ENCODE data around the gene SNCA.

The SNCA gene

GRCh38 chr4:89821612-89822011, 15.3 kb downstream of the SNCA start:
- Histone ChIP-seq H3K4me1 (ENCODE audit: control extremely low read depth in 1 of 4, control insufficient read depth in 4 of 4, insufficient read depth in 4 of 4, low read length in 3 of 4) (peaks cover 0 to 3% (median 2%) of the 10 kb centered on the region in 4 experiments), H3K9me3 (ENCODE audit: control extremely low read depth in 1 of 5, control insufficient read depth in 4 of 5, insufficient read depth in 2 of 5, low read depth in 1 of 5, low read length in 4 of 5) (peaks cover 0 to 2% (median 0%) of the 10 kb centered on the region in 5 experiments), H3K36me3 (ENCODE audit: control insufficient read depth in 4 of 4, insufficient read depth in 4 of 4, low read length in 3 of 4) (peaks cover 5 to 36% (median 22%) of the 10 kb centered on the region in 4 experiments), H3K27ac (ENCODE audit: insufficient read depth in 1 of 2, low read depth in 1 of 2, low read length in 2 of 2, poor library complexity in 1 of 2, severe bottlenecking in 2 of 2) (no peak overlapping the region), H3K27me3 (replicated peaks in 2 of 5; ENCODE audit: control insufficient read depth in 4 of 5, insufficient read depth in 5 of 5, low read length in 4 of 5) (no peaks in the 10 kb centered on the region), H3K4me3 (ENCODE audit: control insufficient read depth in 1 of 7, extremely low read depth in 1 of 7, insufficient read depth in 4 of 7, low read depth in 2 of 7, low read length in 6 of 7) (no peak overlapping the region)
- WGBS (ENCODE audit: insufficient coverage), result no CpG with 5 or more reads among the region's 1 CpG
- CTCF ChIA-PET, result no interaction called here
- DNase-seq, result no peak
- POLR2A ChIA-PET, result no interaction called here

GRCh38 chr4:89820010-89820409, 17.0 kb downstream of the SNCA start:
- CTCF ChIA-PET, result interaction anchor here (0.7 kb wide), 1 partner anchor 69 kb away, joined by 3 read pairs; no protein-coding TSS in a partner anchor
- POLR2A ChIA-PET, result no interaction called here
- Histone ChIP-seq H3K27ac (ENCODE audit: insufficient read depth in 1 of 2, low read depth in 1 of 2, low read length in 2 of 2, poor library complexity in 1 of 2, severe bottlenecking in 2 of 2) (no peak overlapping the region), H3K36me3 (ENCODE audit: control insufficient read depth in 4 of 4, insufficient read depth in 4 of 4, low read length in 3 of 4) (peaks cover 7 to 39% (median 16%) of the 10 kb centered on the region in 4 experiments), H3K4me1 (ENCODE audit: control extremely low read depth in 1 of 4, control insufficient read depth in 4 of 4, insufficient read depth in 4 of 4, low read length in 3 of 4) (peaks cover 0 to 3% (median 2%) of the 10 kb centered on the region in 4 experiments), H3K9me3 (ENCODE audit: control extremely low read depth in 1 of 5, control insufficient read depth in 4 of 5, insufficient read depth in 2 of 5, low read depth in 1 of 5, low read length in 4 of 5) (peaks cover 0 to 2% (median 0%) of the 10 kb centered on the region in 5 experiments), H3K4me3 (ENCODE audit: control insufficient read depth in 1 of 7, extremely low read depth in 1 of 7, insufficient read depth in 4 of 7, low read depth in 2 of 7, low read length in 6 of 7) (no peak overlapping the region), H3K27me3 (replicated peaks in 2 of 5; ENCODE audit: control insufficient read depth in 4 of 5, insufficient read depth in 5 of 5, low read length in 4 of 5) (no peaks in the 10 kb centered on the region)
- DNase-seq, result peak in 1 of 3 donors; percentile 11
- WGBS (ENCODE audit: insufficient coverage), result 100% methylated on average over 3 of the region's 3 CpGs

GRCh38 chr4:89814362-89814761, 22.6 kb downstream of the SNCA start:
- CTCF ChIA-PET, result no interaction called here
- Histone ChIP-seq H3K36me3 (ENCODE audit: control insufficient read depth in 4 of 4, insufficient read depth in 4 of 4, low read length in 3 of 4) (peaks cover 14 to 44% (median 18%) of the 10 kb centered on the region in 4 experiments), H3K4me3 (ENCODE audit: control insufficient read depth in 1 of 7, extremely low read depth in 1 of 7, insufficient read depth in 4 of 7, low read depth in 2 of 7, low read length in 6 of 7) (no peak overlapping the region), H3K27ac (ENCODE audit: insufficient read depth in 1 of 2, low read depth in 1 of 2, low read length in 2 of 2, poor library complexity in 1 of 2, severe bottlenecking in 2 of 2) (no peak overlapping the region), H3K4me1 (ENCODE audit: control extremely low read depth in 1 of 4, control insufficient read depth in 4 of 4, insufficient read depth in 4 of 4, low read length in 3 of 4) (no peaks in the 10 kb centered on the region), H3K9me3 (ENCODE audit: control extremely low read depth in 1 of 5, control insufficient read depth in 4 of 5, insufficient read depth in 2 of 5, low read depth in 1 of 5, low read length in 4 of 5) (peaks cover 0 to 5% (median 2%) of the 10 kb centered on the region in 5 experiments), H3K27me3 (replicated peaks in 2 of 5; ENCODE audit: control insufficient read depth in 4 of 5, insufficient read depth in 5 of 5, low read length in 4 of 5) (no peaks in the 10 kb centered on the region)
- WGBS (ENCODE audit: insufficient coverage), result 100% methylated on average over 2 of the region's 3 CpGs
- POLR2A ChIA-PET, result interaction anchor here (0.6 kb wide), 1 partner anchor 17 kb away, joined by 3 read pairs; no protein-coding TSS in a partner anchor
- DNase-seq, result no peak

GRCh38 chr4:89813197-89813596, 23.8 kb downstream of the SNCA start:
- ChIA-PET POLR2A (no interaction called here), CTCF (no interaction called here)
- DNase-seq, result no peak
- Histone ChIP-seq H3K9me3 (ENCODE audit: control extremely low read depth in 1 of 5, control insufficient read depth in 4 of 5, insufficient read depth in 2 of 5, low read depth in 1 of 5, low read length in 4 of 5) (peaks cover 0 to 5% (median 2%) of the 10 kb centered on the region in 5 experiments), H3K4me3 (ENCODE audit: control insufficient read depth in 1 of 7, extremely low read depth in 1 of 7, insufficient read depth in 4 of 7, low read depth in 2 of 7, low read length in 6 of 7) (no peak overlapping the region), H3K36me3 (ENCODE audit: control insufficient read depth in 4 of 4, insufficient read depth in 4 of 4, low read length in 3 of 4) (peaks cover 9 to 42% (median 15%) of the 10 kb centered on the region in 4 experiments), H3K27ac (ENCODE audit: insufficient read depth in 1 of 2, low read depth in 1 of 2, low read length in 2 of 2, poor library complexity in 1 of 2, severe bottlenecking in 2 of 2) (no peak overlapping the region), H3K27me3 (replicated peaks in 2 of 5; ENCODE audit: control insufficient read depth in 4 of 5, insufficient read depth in 5 of 5, low read length in 4 of 5) (no peaks in the 10 kb centered on the region), H3K4me1 (ENCODE audit: control extremely low read depth in 1 of 4, control insufficient read depth in 4 of 4, insufficient read depth in 4 of 4, low read length in 3 of 4) (no peaks in the 10 kb centered on the region)
- WGBS (ENCODE audit: insufficient coverage), result 100% methylated on average over 1 of the region's 2 CpGs

GRCh38 chr4:89807441-89808140, 29.4 kb downstream of the SNCA start:
- H3K9me3 ChIP-seq (ENCODE audit: control extremely low read depth in 1 of 5, control insufficient read depth in 4 of 5, insufficient read depth in 2 of 5, low read depth in 1 of 5, low read length in 4 of 5), result peaks cover 0 to 5% (median 2%) of the 10 kb centered on the region in 5 experiments
- CTCF ChIA-PET, result interaction anchor here (1.0 kb wide), 1 partner anchor 16 kb away, joined by 4 read pairs; no protein-coding TSS in a partner anchor
- WGBS (ENCODE audit: insufficient coverage), result no CpG with 5 or more reads among the region's 6 CpGs
- H3K4me1 ChIP-seq (ENCODE audit: control extremely low read depth in 1 of 4, control insufficient read depth in 4 of 4, insufficient read depth in 4 of 4, low read length in 3 of 4), result no peaks in the 10 kb centered on the region
- POLR2A ChIA-PET, result interaction anchor here (0.7 kb wide), 1 partner anchor 19 kb away, joined by 3 read pairs; no protein-coding TSS in a partner anchor
- no peak for DNase-seq
- peaks cover 0 to 24% (median 9%) of the 10 kb centered on the region in 4 experiments for H3K36me3 ChIP-seq (ENCODE audit: control insufficient read depth in 4 of 4, insufficient read depth in 4 of 4, low read length in 3 of 4)
- no peak overlapping the region for H3K4me3 ChIP-seq (ENCODE audit: control insufficient read depth in 1 of 7, extremely low read depth in 1 of 7, insufficient read depth in 4 of 7, low read depth in 2 of 7, low read length in 6 of 7)
- no peaks in the 10 kb centered on the region for H3K27me3 ChIP-seq (replicated peaks in 2 of 5; ENCODE audit: control insufficient read depth in 4 of 5, insufficient read depth in 5 of 5, low read length in 4 of 5)
- H3K27ac ChIP-seq (ENCODE audit: insufficient read depth in 1 of 2, low read depth in 1 of 2, low read length in 2 of 2, poor library complexity in 1 of 2, severe bottlenecking in 2 of 2), result no peak overlapping the region

- no peak overlapping the region for H3K4me3 ChIP-seq (ENCODE audit: control insufficient read depth in 1 of 7, extremely low read depth in 1 of 7, insufficient read depth in 4 of 7, low read depth in 2 of 7, low read length in 6 of 7)
- ChIA-PET CTCF (no interaction called here), POLR2A (no interaction called here)
- no peaks in the 10 kb centered on the region for H3K4me1 ChIP-seq (ENCODE audit: control extremely low read depth in 1 of 4, control insufficient read depth in 4 of 4, insufficient read depth in 4 of 4, low read length in 3 of 4)
- H3K9me3 ChIP-seq (ENCODE audit: control extremely low read depth in 1 of 5, control insufficient read depth in 4 of 5, insufficient read depth in 2 of 5, low read depth in 1 of 5, low read length in 4 of 5), result peaks cover 0 to 2% (median 0%) of the 10 kb centered on the region in 5 experiments
- 55% methylated on average over 2 of the region's 2 CpGs for WGBS (ENCODE audit: insufficient coverage)
- no peak overlapping the region for H3K27ac ChIP-seq (ENCODE audit: insufficient read depth in 1 of 2, low read depth in 1 of 2, low read length in 2 of 2, poor library complexity in 1 of 2, severe bottlenecking in 2 of 2)
- no peaks in the 10 kb centered on the region for H3K27me3 ChIP-seq (replicated peaks in 2 of 5; ENCODE audit: control insufficient read depth in 4 of 5, insufficient read depth in 5 of 5, low read length in 4 of 5)
- no peak for DNase-seq
- H3K36me3 ChIP-seq (ENCODE audit: control insufficient read depth in 4 of 4, insufficient read depth in 4 of 4, low read length in 3 of 4), result peaks cover 4 to 11% (median 5%) of the 10 kb centered on the region in 4 experiments
These were observed 31.7 kb downstream of the SNCA start for GRCh38 chr4:89805297-89805696.

- no peaks in the 10 kb centered on the region for H3K4me1 ChIP-seq (ENCODE audit: control extremely low read depth in 1 of 4, control insufficient read depth in 4 of 4, insufficient read depth in 4 of 4, low read length in 3 of 4)
- WGBS (ENCODE audit: insufficient coverage), result no CpG with 5 or more reads among the region's 4 CpGs
- ChIA-PET CTCF (interaction anchor here (1.5 kb wide), 1 partner anchor 13 kb away, joined by 5 read pairs; no protein-coding TSS in a partner anchor), POLR2A (no interaction called here)
- peaks cover 3 to 8% (median 4%) of the 10 kb centered on the region in 4 experiments for H3K36me3 ChIP-seq (ENCODE audit: control insufficient read depth in 4 of 4, insufficient read depth in 4 of 4, low read length in 3 of 4)
- H3K4me3 ChIP-seq (ENCODE audit: control insufficient read depth in 1 of 7, extremely low read depth in 1 of 7, insufficient read depth in 4 of 7, low read depth in 2 of 7, low read length in 6 of 7), result no peak overlapping the region
- no peak overlapping the region for H3K27ac ChIP-seq (ENCODE audit: insufficient read depth in 1 of 2, low read depth in 1 of 2, low read length in 2 of 2, poor library complexity in 1 of 2, severe bottlenecking in 2 of 2)
- no peaks in the 10 kb centered on the region for H3K27me3 ChIP-seq (replicated peaks in 2 of 5; ENCODE audit: control insufficient read depth in 4 of 5, insufficient read depth in 5 of 5, low read length in 4 of 5)
- DNase-seq, result no peak
- H3K9me3 ChIP-seq (ENCODE audit: control extremely low read depth in 1 of 5, control insufficient read depth in 4 of 5, insufficient read depth in 2 of 5, low read depth in 1 of 5, low read length in 4 of 5), result no peaks in the 10 kb centered on the region
These were observed 33.0 kb downstream of the SNCA start for GRCh38 chr4:89803915-89804314.
